ENCODE results near the gene LRP1B.

The LRP1B gene

DNA sequence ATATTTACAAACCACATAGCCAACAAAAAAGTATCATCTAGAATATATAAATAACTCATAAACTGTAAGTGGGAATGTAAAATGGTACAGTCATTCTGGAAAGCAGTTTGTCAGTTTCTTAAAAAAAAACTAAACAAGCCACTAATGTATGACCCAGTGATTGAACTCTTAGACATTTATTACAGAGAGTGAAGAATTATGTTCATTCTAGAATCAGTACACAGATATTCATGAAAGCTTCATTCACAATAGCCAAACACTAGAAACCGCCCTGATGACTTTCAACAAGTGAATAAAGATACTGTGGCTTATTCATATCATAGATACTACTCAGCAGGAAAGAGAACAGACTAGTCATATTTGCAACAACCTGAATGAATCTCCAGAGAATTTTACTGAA lies 1541.5 kb downstream of the LRP1B start:
- DNase-seq (ENCODE audit: low read depth), result no peak
- no peak overlapping the region for H3K4me3 ChIP-seq (ENCODE audit: low read length)
- TF ChIP-seq, protein P1, sequence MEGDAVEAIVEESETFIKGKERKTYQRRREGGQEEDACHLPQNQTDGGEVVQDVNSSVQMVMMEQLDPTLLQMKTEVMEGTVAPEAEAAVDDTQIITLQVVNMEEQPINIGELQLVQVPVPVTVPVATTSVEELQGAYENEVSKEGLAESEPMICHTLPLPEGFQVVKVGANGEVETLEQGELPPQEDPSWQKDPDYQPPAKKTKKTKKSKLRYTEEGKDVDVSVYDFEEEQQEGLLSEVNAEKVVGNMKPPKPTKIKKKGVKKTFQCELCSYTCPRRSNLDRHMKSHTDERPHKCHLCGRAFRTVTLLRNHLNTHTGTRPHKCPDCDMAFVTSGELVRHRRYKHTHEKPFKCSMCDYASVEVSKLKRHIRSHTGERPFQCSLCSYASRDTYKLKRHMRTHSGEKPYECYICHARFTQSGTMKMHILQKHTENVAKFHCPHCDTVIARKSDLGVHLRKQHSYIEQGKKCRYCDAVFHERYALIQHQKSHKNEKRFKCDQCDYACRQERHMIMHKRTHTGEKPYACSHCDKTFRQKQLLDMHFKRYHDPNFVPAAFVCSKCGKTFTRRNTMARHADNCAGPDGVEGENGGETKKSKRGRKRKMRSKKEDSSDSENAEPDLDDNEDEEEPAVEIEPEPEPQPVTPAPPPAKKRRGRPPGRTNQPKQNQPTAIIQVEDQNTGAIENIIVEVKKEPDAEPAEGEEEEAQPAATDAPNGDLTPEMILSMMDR (conservative IDR thresholded peaks at IDR 0.05; ENCODE audit: low read depth, low read length), result no peak

GRCh38 chr2:140586379-140586778 lies 1544.4 kb downstream of the LRP1B start:
- no peak for DNase-seq (ENCODE audit: low read depth)
- TF ChIP-seq, protein P1 (conservative IDR thresholded peaks at IDR 0.05; ENCODE audit: low read depth, low read length), result peak; percentile 60
- H3K4me3 ChIP-seq (ENCODE audit: low read length), result no peak overlapping the region

- no peak for DNase-seq (ENCODE audit: low read depth)
- TF ChIP-seq, protein P1 (conservative IDR thresholded peaks at IDR 0.05; ENCODE audit: low read depth, low read length), result no peak
- H3K4me3 ChIP-seq (ENCODE audit: low read length), result no peak overlapping the region
Observed at GRCh38 chr2:140585016-140585415, 1545.8 kb downstream of the LRP1B start.

DNA sequence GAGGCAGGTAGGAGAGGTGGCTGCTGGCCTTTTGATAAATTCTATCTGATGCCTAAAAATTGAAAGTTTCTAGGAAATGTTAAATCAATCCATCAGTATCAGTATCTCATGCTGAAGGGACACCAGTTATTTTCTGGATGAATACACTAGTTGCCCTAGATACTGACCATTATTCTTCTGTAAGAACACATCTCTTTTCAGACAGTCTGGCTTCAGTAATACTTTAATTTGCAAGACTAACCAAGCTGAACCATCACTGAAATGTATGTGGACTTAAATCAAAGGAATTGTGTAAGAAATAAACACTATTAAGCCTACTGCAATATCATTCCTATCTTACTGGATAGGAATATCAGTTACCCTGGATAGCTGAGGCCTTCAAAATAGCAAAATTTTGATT lies 1546.3 kb downstream of the LRP1B start:
- no peak for DNase-seq (ENCODE audit: low read depth)
- TF ChIP-seq, protein P1 (conservative IDR thresholded peaks at IDR 0.05; ENCODE audit: low read depth, low read length), result no peak

GRCh38 chr2:140580532-140581151 lies 1550.2 kb downstream of the LRP1B start:
- no peak overlapping the region for H3K4me3 ChIP-seq (ENCODE audit: low read length)
- TF ChIP-seq, protein P1 (conservative IDR thresholded peaks at IDR 0.05; ENCODE audit: low read depth, low read length), result no peak
- DNase-seq (ENCODE audit: low read depth), result no peak

More for the DNA sequence above, 1546.3 kb downstream of the LRP1B start:
- no peak overlapping the region for H3K4me3 ChIP-seq (ENCODE audit: low read length)

GRCh38 chr2:140577453-140577852 lies 1553.4 kb downstream of the LRP1B start:
- no peak for DNase-seq (ENCODE audit: low read depth)
- no peak overlapping the region for H3K4me3 ChIP-seq (ENCODE audit: low read length)
- TF ChIP-seq, protein P1 (conservative IDR thresholded peaks at IDR 0.05; ENCODE audit: low read depth, low read length), result no peak

DNA sequence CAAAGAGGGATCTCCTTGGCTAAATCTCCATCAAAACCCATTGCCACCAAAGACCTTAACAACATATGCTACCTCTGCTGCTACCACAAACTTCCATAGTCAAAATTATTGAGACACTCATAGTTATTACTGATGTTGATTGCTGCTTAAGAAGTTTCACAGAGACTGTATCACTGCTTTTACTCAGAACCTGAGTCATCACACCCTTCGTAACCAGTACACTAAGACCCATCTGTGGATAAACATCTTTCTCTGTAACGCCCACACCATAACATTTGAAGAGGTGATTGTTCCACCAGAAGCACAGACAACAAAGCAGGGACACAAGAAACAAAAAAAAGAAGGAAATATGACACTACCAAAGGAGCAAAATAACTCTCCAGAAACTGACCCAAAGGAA lies 1563.1 kb downstream of the LRP1B start:
- no peak overlapping the region for H3K4me3 ChIP-seq (ENCODE audit: low read length)
- TF ChIP-seq, protein P1 (conservative IDR thresholded peaks at IDR 0.05; ENCODE audit: low read depth, low read length), result no peak
- DNase-seq (ENCODE audit: low read depth), result no peak
